ENCODE results near the gene ST6GALNAC3.

Gene ST6GALNAC3

GRCh38 chr1:76287917-76288316 is 213.4 kb downstream of the ST6GALNAC3 start:
- DNase-seq (ENCODE audit: low read depth in 2 of 2) = no peak

GRCh38 chr1:76288758-76289483 is 214.4 kb downstream of the ST6GALNAC3 start:
- DNase-seq (ENCODE audit: low read depth in 2 of 2) = no peak

GRCh38 chr1:76289692-76290091 is 215.1 kb downstream of the ST6GALNAC3 start:
- DNase-seq (ENCODE audit: low read depth in 2 of 2) = peak in 1 of 2 experiments; percentile 15

GRCh38 chr1:76290271-76290670 is 215.7 kb downstream of the ST6GALNAC3 start:
- no peak for DNase-seq (ENCODE audit: low read depth in 2 of 2)

GRCh38 chr1:76291191-76291590 is 216.6 kb downstream of the ST6GALNAC3 start:
- no peak for DNase-seq (ENCODE audit: low read depth in 2 of 2)

- DNase-seq (ENCODE audit: low read depth in 2 of 2) = no peak
Measured at GRCh38 chr1:76291737-76292136, 217.2 kb downstream of the ST6GALNAC3 start.

DNA sequence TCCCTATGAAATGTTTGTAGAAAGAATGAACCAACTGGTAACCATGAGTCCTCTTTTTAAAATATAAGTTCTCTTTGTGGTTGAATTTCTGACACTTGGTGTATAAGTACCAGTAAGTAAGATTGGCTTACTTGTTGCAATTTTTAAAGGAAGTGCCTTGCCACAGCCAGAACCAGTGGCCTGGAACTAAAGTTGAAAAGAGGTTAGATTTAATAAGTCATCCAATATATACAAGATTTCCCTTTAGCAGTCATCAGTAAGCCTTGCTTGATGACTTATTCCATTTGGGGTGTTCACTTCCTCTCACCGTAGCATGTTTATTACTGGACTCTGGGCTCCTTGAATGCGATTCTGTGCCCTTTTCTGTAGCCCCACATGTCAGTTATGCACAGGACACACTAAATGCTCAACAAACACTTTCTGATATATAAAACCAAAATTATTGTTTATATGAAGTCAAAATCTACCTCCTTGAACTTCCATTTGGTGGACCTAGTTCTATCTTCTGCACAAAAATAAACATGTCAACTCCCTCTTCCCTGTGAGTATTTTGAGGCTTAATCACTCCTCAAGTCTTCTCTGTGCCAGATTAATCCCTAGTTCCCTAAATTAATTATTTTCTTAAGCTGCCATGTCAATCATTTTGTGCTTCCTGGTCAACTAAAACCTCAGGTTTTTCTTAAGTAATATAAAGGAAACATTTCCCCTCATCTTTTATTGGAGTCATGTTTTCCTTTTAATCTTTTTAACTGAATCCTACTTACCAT is 218.1 kb downstream of the ST6GALNAC3 start:
- no peak for DNase-seq (ENCODE audit: low read depth in 2 of 2)

GRCh38 chr1:76293831-76294230 is 219.3 kb downstream of the ST6GALNAC3 start:
- no peak for DNase-seq (ENCODE audit: low read depth in 2 of 2)

GRCh38 chr1:76294482-76295194 is 220.1 kb downstream of the ST6GALNAC3 start:
- DNase-seq (ENCODE audit: low read depth in 2 of 2) = no peak

GRCh38 chr1:76298399-76298798 is 223.9 kb downstream of the ST6GALNAC3 start:
- DNase-seq (ENCODE audit: low read depth in 2 of 2) = no peak

DNA sequence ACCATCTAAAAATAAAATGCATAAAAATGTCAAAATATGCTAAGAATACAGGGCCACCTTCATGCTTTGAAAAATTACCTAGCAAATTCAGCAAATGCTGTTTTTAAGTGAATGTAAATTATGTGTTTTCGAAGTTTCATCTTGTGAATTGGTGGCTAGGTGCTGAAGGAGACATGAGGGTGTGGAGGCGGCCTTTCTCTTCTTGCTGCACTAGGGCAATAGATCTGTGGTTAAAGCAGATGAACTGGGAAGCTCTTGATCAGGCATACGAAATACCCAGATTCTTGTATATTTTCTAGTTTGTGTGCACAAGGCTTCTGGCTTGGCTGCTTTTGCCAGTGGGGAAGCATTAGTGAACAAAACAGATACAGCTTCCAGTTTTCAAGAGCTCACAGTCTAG is 224.5 kb downstream of the ST6GALNAC3 start:
- no peak for DNase-seq (ENCODE audit: low read depth in 2 of 2)

DNA sequence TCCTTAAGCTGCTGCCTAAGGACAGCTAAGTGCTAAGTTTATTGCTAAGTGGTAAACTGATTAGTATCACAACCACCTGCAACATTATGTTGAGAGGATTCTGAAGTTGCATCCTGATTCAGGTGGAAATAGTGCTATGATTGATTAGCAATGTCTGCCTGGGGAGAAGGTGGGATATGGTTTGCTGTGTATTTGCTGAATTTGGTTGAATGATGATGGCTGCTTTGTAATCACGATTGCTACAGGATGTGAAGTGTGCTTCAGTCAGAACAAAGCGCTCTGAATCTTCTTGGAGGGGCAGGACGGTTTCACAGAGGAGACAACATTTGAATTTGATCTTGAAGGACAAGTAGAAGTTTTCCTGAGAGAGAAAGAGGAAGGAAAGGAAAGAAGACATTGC is 226.0 kb downstream of the ST6GALNAC3 start:
- no peak for DNase-seq (ENCODE audit: low read depth in 2 of 2)

DNA sequence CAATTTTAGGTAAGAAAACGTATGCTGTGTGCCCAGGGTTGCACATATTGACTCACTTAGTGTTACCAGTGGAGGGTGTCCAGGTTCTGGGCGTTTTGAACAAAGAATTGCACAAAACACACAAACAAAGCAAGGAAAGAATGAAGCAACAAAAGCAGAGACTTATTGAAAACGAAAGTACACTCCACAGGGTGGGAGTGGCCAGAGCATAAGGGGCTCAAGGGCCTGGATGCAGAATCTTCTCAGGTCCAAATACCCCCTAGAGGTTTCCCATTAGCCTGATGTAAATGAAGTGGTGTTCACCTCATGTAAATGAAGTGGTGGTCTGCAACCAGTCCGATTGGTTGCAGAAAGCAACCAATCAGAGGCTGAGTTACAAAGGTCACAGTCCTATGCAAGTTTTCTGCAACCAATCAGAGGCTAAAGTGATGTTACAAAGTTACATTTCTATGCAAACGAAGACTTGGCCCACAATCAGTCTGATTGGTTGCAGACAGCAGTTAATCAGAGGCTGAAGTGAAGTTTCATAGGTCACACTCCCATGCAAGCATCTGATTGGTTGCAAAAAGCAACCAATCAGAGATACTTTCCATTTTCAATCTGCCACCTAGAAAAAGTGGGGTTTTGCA is 228.3 kb downstream of the ST6GALNAC3 start:
- no peak for DNase-seq (ENCODE audit: low read depth in 2 of 2)

GRCh38 chr1:76303340-76303717 is 228.8 kb downstream of the ST6GALNAC3 start:
- DNase-seq (ENCODE audit: low read depth in 2 of 2) = no peak

GRCh38 chr1:76313304-76313703 is 238.8 kb downstream of the ST6GALNAC3 start:
- no peak for DNase-seq (ENCODE audit: low read depth in 2 of 2)

- no peak for DNase-seq (ENCODE audit: low read depth in 2 of 2)
Measured at GRCh38 chr1:76314730-76315129, 240.2 kb downstream of the ST6GALNAC3 start.

- no peak for DNase-seq (ENCODE audit: low read depth in 2 of 2)
Measured at GRCh38 chr1:76317299-76317900, 242.9 kb downstream of the ST6GALNAC3 start.

GRCh38 chr1:76330991-76331603 is 256.6 kb downstream of the ST6GALNAC3 start:
- peak in 1 of 2 experiments; percentile 16 for DNase-seq (ENCODE audit: low read depth in 2 of 2)

GRCh38 chr1:76335882-76336281 is 261.3 kb downstream of the ST6GALNAC3 start:
- DNase-seq (ENCODE audit: low read depth in 2 of 2) = no peak

DNA sequence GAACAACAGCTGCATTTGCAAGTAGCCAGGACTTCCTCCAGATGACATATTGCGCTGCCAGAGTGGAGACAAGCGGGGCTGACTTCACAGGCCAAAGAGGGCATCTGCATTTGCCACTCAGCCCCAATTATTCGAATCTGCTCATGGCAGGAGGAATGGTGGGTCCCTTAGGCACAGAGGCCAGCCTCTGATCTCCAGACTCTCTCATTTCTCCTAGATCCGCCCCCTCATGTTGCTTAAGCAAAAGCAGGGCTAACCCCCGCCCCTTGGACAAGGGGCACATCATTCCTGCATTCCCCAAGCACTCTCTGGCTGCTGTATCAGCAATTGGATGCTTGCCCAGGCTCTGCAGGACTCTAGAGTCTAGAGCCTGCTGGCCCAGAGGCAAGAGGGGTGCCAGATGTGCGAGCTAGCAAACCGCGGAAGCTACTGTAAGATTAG is 262.4 kb downstream of the ST6GALNAC3 start:
- DNase-seq (ENCODE audit: low read depth in 2 of 2) = no peak

- DNase-seq (ENCODE audit: low read depth in 2 of 2) = no peak
Measured at GRCh38 chr1:76337542-76338219, 263.1 kb downstream of the ST6GALNAC3 start.

Measured in stimulated activated CD4-positive, alpha-beta T cell treated with anti-CD3 and anti-CD28 coated beads, Interleukin-12 subunit alpha, Interleukin-12 subunit beta, amount 100 ng/mL, for 24 hours (primary cell).